Measurements from ENCODE around the gene GJA4. TPM values are rescaled to one million over a fixed set of nuclear protein-coding genes. Genes with fewer than 3 reads are reported as not detected.

GJA4 gene
- total RNA-seq, 4 donors from 2014 or later, result 11.0 to 22.7 (median 18.8) TPM

- peaks cover 12 to 73% of the 10 kb centered on the region in 2 donors for H3K4me1 ChIP-seq
- no peaks in the 10 kb centered on the region for H3K9me3 ChIP-seq
- H3K36me3 ChIP-seq, result no peaks in the 10 kb centered on the region
- TF ChIP-seq POLR2A (IDR thresholded peaks at IDR 0.05) (no peak), CTCF (IDR thresholded peaks at IDR 0.05) (no peak)
- no peak overlapping the region for H3K4me3 ChIP-seq (replicated peaks in 1 of 3)
- WGBS, 2 donors, result 80 to 85% methylated on average over 3 of the region's 3 CpGs
- intact Hi-C loops (cut with DNase I), result no loop called here
- DNase-seq, result no peak
- no peaks in the 10 kb centered on the region for H3K27me3 ChIP-seq
- H3K27ac ChIP-seq, result peak overlapping the region in 2 of 3 donors; percentile 7 to 92
Measured at GRCh38 chr1:34829250-34829649, 36.5 kb downstream of the GJA4 start.

- Histone ChIP-seq H3K9me3 (no peaks in the 10 kb centered on the region), H3K36me3 (no peaks in the 10 kb centered on the region), H3K27ac (peak overlapping the region in 1 of 3 donors; percentile 18), H3K4me3 (replicated peaks in 1 of 3) (no peak overlapping the region), H3K4me1 (peaks cover 10 to 73% of the 10 kb centered on the region in 2 donors), H3K27me3 (no peaks in the 10 kb centered on the region)
- WGBS, 2 donors, result 79 to 84% methylated on average over 5 to 6 of the region's 6 CpGs
- no peak for DNase-seq
- TF ChIP-seq CTCF (IDR thresholded peaks at IDR 0.05), result no peak
- TF ChIP-seq POLR2A (IDR thresholded peaks at IDR 0.05), result no peak
- intact Hi-C loops (cut with DNase I), result no loop called here
Measured at GRCh38 chr1:34831721-34832246, 39.0 kb downstream of the GJA4 start.

GRCh38 chr1:34833711-34834110 is 40.9 kb downstream of the GJA4 start:
- H3K36me3 ChIP-seq, result no peaks in the 10 kb centered on the region
- TF ChIP-seq CTCF (IDR thresholded peaks at IDR 0.05) (no peak), POLR2A (IDR thresholded peaks at IDR 0.05) (no peak)
- H3K27ac ChIP-seq, result no peak overlapping the region
- intact Hi-C loops (cut with DNase I), result no loop called here
- no peaks in the 10 kb centered on the region for H3K9me3 ChIP-seq
- no peaks in the 10 kb centered on the region for H3K27me3 ChIP-seq
- H3K4me3 ChIP-seq (replicated peaks in 1 of 3), result no peak overlapping the region
- WGBS, 2 donors, result 98 to 100% methylated on average over 1 of the region's 1 CpG
- no peak for DNase-seq
- peaks cover 15 to 73% of the 10 kb centered on the region in 2 donors for H3K4me1 ChIP-seq

GRCh38 chr1:34839526-34840305 is 46.9 kb downstream of the GJA4 start:
- Histone ChIP-seq H3K9me3 (no peaks in the 10 kb centered on the region), H3K4me3 (replicated peaks in 1 of 3) (no peak overlapping the region), H3K27me3 (no peaks in the 10 kb centered on the region), H3K4me1 (peaks cover 15 to 73% of the 10 kb centered on the region in 2 donors), H3K27ac (no peak overlapping the region), H3K36me3 (no peaks in the 10 kb centered on the region)
- WGBS, 2 donors, result 75 to 77% methylated on average over 14 of the region's 14 CpGs
- intact Hi-C loops (cut with DNase I), result no loop called here
- TF ChIP-seq CTCF (IDR thresholded peaks at IDR 0.05), result no peak
- TF ChIP-seq POLR2A (IDR thresholded peaks at IDR 0.05), result no peak
- DNase-seq, result no peak

- WGBS, 2 donors, result 86 to 91% methylated on average over 3 of the region's 3 CpGs
Measured at GRCh38 chr1:34840426-34840825, 47.6 kb downstream of the GJA4 start.

More at GRCh38 chr1:34840426-34840825, 47.6 kb downstream of the GJA4 start:
- H3K4me3 ChIP-seq (replicated peaks in 1 of 3), result no peak overlapping the region
- H3K9me3 ChIP-seq, result no peaks in the 10 kb centered on the region
- no peaks in the 10 kb centered on the region for H3K27me3 ChIP-seq
- peaks cover 15 to 65% of the 10 kb centered on the region in 2 donors for H3K4me1 ChIP-seq
- H3K27ac ChIP-seq, result no peak overlapping the region
- no peak for TF ChIP-seq CTCF (IDR thresholded peaks at IDR 0.05)
- TF ChIP-seq POLR2A (IDR thresholded peaks at IDR 0.05), result no peak
- intact Hi-C loops (cut with DNase I), result no loop called here
- no peak for DNase-seq
- H3K36me3 ChIP-seq, result no peaks in the 10 kb centered on the region
